ENCODE data around the gene KIF7.
"Not testable (repeated sequence)": the region's sequence is repeated elsewhere in the genome, so short reads cannot be mapped to it uniquely, and the experiment has no call there.

GRCh38 chr15:89689930-89690275 lies 34.6 kb upstream of the KIF7 start:
- TF ChIP-seq POLR2AphosphoS5, CTCF, EP300, POLR2A (IDR thresholded peaks at IDR 0.05): not testable (repeated sequence)
